ENCODE measurements around the gene PRR18. TPM values are rescaled to one million over a fixed set of nuclear protein-coding genes. Genes with fewer than 3 reads are reported as not detected.
A peak's percentile ranks its signal among the peaks of the same experiment; 100 is the strongest.

PRR18 gene
- total and polyA plus RNA-seq, 2 of the 13 experiments (the other 11 are each of a cell fraction or from before 2014, with no cell fraction given): 0.04 TPM

- TF ChIP-seq ZBTB4 (CRISPR knock-in tag; IDR thresholded peaks at IDR 0.05; ENCODE audit: borderline replicate concordance): peak; percentile 68; the same call in 1 of the 2 replicates
- TF ChIP-seq ZNF30 (CRISPR knock-in tag; IDR thresholded peaks at IDR 0.05): no peak
- peak; percentile 73 for TF ChIP-seq ZNF331 (CRISPR knock-in tag; IDR thresholded peaks at IDR 0.05)
- no peak for TF ChIP-seq ZBTB34 (CRISPR knock-in tag; IDR thresholded peaks at IDR 0.05)
- TF ChIP-seq CTCF (CRISPR knock-in tag; IDR thresholded peaks at IDR 0.05): peak; percentile 96
- TF ChIP-seq ZNF660 (CRISPR knock-in tag; IDR thresholded peaks at IDR 0.05; ENCODE audit: borderline replicate concordance, low read depth): no peak
- TF ChIP-seq NCOA5 (CRISPR knock-in tag; IDR thresholded peaks at IDR 0.05): no peak
- peak; percentile 84; the same call in 1 of the 2 replicates for TF ChIP-seq SMAD1 (CRISPR knock-in tag; IDR thresholded peaks at IDR 0.05; ENCODE audit: borderline replicate concordance, low read depth)
- no peak; the same call in 1 of the 2 replicates for TF ChIP-seq NCOR1 (IDR thresholded peaks at IDR 0.05; ENCODE audit: borderline replicate concordance, low read length)
- TF ChIP-seq ZFP41 (CRISPR knock-in tag; IDR thresholded peaks at IDR 0.05; ENCODE audit: borderline replicate concordance): no peak
- no peak for TF ChIP-seq MED8 (CRISPR knock-in tag; IDR thresholded peaks at IDR 0.05; ENCODE audit: insufficient replicate concordance)
- TF ChIP-seq CEBPB (IDR thresholded peaks at IDR 0.05; ENCODE audit: borderline replicate concordance, low read depth, low read length): no peak
- no peak for TF ChIP-seq EED (CRISPR knock-in tag; IDR thresholded peaks at IDR 0.05)
- no peak for TF ChIP-seq ZNF850 (CRISPR knock-in tag; conservative IDR thresholded peaks at IDR 0.05)
- no peak for TF ChIP-seq PRDM15 (CRISPR knock-in tag; IDR thresholded peaks at IDR 0.05)
- no peak for TF ChIP-seq NFKBIZ (CRISPR knock-in tag; IDR thresholded peaks at IDR 0.05)
- TF ChIP-seq MYC (CRISPR knock-in tag; IDR thresholded peaks at IDR 0.05; ENCODE audit: borderline replicate concordance): peak; percentile 60; the same call in 1 of the 2 replicates
- 0 out of 2 replicates have a peak, but pooled peaks have one; percentile 45 for TF ChIP-seq ZNF224 (CRISPR knock-in tag; IDR thresholded peaks at IDR 0.05)
- TF ChIP-seq CENPBD1 (CRISPR knock-in tag; IDR thresholded peaks at IDR 0.05; ENCODE audit: borderline replicate concordance, low read depth): no peak
- TF ChIP-seq KLF13 (CRISPR knock-in tag; IDR thresholded peaks at IDR 0.05): no peak
Observed at GRCh38 chr6:166330612-166331011, 22.4 kb upstream of the PRR18 start (continued).

Data from HepG2 (cell line).